Measurements from ENCODE around the gene SPOCK2.

SPOCK2 gene

GRCh38 chr10:72067463-72068125 lies 20.8 kb downstream of the SPOCK2 start:
- TF ChIP-seq TAF1 (IDR thresholded peaks at IDR 0.05; ENCODE audit: low read depth, low read length) (no peak), SPI1 (IDR thresholded peaks at IDR 0.05; ENCODE audit: low read depth, low read length) (peak; percentile 20; the same call in 1 of the 2 replicates), POLR2AphosphoS5 (IDR thresholded peaks at IDR 0.05; ENCODE audit: low read depth, low read length) (no peak)

GRCh38 chr10:72066318-72067284 lies 21.8 kb downstream of the SPOCK2 start:
- FAIRE-seq (no peak), DNase-seq (ENCODE audit: insufficient read length, low spot score) (no peak)
- TF ChIP-seq POLR2A (IDR thresholded peaks at IDR 0.05; ENCODE audit: low read depth, low read length) (no peak), PAX5 (IDR thresholded peaks at IDR 0.05; ENCODE audit: insufficient read depth, low read length, severe bottlenecking) (no peak), SPI1 (IDR thresholded peaks at IDR 0.05; ENCODE audit: low read depth, low read length) (no peak)

More at GRCh38 chr10:72067463-72068125, 20.8 kb downstream of the SPOCK2 start:
- DNase-seq (ENCODE audit: insufficient read length, low spot score): no peak
- no peak for FAIRE-seq

- no peak for TF ChIP-seq POLR2A (IDR thresholded peaks at IDR 0.05; ENCODE audit: low read depth, low read length)
- no peak for TF ChIP-seq SPI1 (IDR thresholded peaks at IDR 0.05; ENCODE audit: low read depth, low read length)
- TF ChIP-seq POLR2AphosphoS5 (IDR thresholded peaks at IDR 0.05; ENCODE audit: low read depth, low read length): no peak
- no peak for TF ChIP-seq TAF1 (IDR thresholded peaks at IDR 0.05; ENCODE audit: low read depth, low read length)
- no peak for TF ChIP-seq PAX5 (IDR thresholded peaks at IDR 0.05; ENCODE audit: insufficient read depth, low read length, severe bottlenecking)
- TF ChIP-seq POU2F2 (IDR thresholded peaks at IDR 0.05; ENCODE audit: low read depth, low read length): no peak
- no peak for DNase-seq (ENCODE audit: insufficient read length, low spot score)
- FAIRE-seq: no peak
Measured at GRCh38 chr10:72065439-72066025, 22.8 kb downstream of the SPOCK2 start.

GRCh38 chr10:72063703-72064391 lies 24.5 kb downstream of the SPOCK2 start:
- FAIRE-seq: no peak
- DNase-seq (ENCODE audit: insufficient read length, low spot score): no peak
- TF ChIP-seq PAX5 (IDR thresholded peaks at IDR 0.05; ENCODE audit: insufficient read depth, low read length, severe bottlenecking) (no peak), POLR2AphosphoS5 (IDR thresholded peaks at IDR 0.05; ENCODE audit: low read depth, low read length) (no peak), POLR2A (IDR thresholded peaks at IDR 0.05; ENCODE audit: low read depth, low read length) (no peak), SPI1 (IDR thresholded peaks at IDR 0.05; ENCODE audit: low read depth, low read length) (no peak)

GRCh38 chr10:72062832-72063702 lies 25.3 kb downstream of the SPOCK2 start:
- no peak for DNase-seq (ENCODE audit: insufficient read length, low spot score)
- TF ChIP-seq TAF1 (IDR thresholded peaks at IDR 0.05; ENCODE audit: low read depth, low read length) (no peak), POLR2AphosphoS5 (IDR thresholded peaks at IDR 0.05; ENCODE audit: low read depth, low read length) (no peak), SPI1 (IDR thresholded peaks at IDR 0.05; ENCODE audit: low read depth, low read length) (no peak), POU2F2 (IDR thresholded peaks at IDR 0.05; ENCODE audit: low read depth, low read length) (no peak), PAX5 (IDR thresholded peaks at IDR 0.05; ENCODE audit: insufficient read depth, low read length, severe bottlenecking) (no peak), POLR2A (IDR thresholded peaks at IDR 0.05; ENCODE audit: low read depth, low read length) (no peak)
- no peak for FAIRE-seq

- DNase-seq (ENCODE audit: insufficient read length, low spot score) (no peak), FAIRE-seq (no peak)
- no peak for TF ChIP-seq POLR2A (IDR thresholded peaks at IDR 0.05; ENCODE audit: low read depth, low read length)
- no peak for TF ChIP-seq POU2F2 (IDR thresholded peaks at IDR 0.05; ENCODE audit: low read depth, low read length)
- no peak for TF ChIP-seq POLR2AphosphoS5 (IDR thresholded peaks at IDR 0.05; ENCODE audit: low read depth, low read length)
- TF ChIP-seq TAF1 (IDR thresholded peaks at IDR 0.05; ENCODE audit: low read depth, low read length): no peak
- no peak for TF ChIP-seq SPI1 (IDR thresholded peaks at IDR 0.05; ENCODE audit: low read depth, low read length)
- TF ChIP-seq PAX5 (IDR thresholded peaks at IDR 0.05; ENCODE audit: insufficient read depth, low read length, severe bottlenecking): no peak
Measured at GRCh38 chr10:72062382-72062781, 26.0 kb downstream of the SPOCK2 start.

DNA sequence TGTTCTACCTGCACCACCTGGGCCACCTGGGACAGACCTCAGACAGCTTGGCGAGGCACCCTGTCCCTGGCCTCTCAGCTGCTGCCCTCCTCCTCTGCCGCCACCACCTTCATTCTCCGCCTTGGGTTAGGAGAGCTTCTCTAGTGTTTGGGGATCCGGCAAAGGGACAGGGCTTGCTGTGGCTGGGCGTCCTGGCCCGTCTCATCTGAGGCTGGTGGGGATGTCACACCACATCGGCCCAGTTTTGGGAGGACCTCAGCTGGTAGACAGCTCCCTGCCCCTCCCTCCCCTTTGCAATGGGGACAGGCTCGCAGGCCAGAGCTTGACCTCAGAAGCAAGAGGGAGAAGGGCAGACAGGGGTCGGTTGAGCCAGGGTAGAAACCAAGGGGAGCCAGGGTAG lies 26.4 kb downstream of the SPOCK2 start:
- no peak for DNase-seq (ENCODE audit: insufficient read length, low spot score)
- no peak for FAIRE-seq
- TF ChIP-seq POLR2A (IDR thresholded peaks at IDR 0.05; ENCODE audit: low read depth, low read length): no peak
- no peak for TF ChIP-seq SPI1 (IDR thresholded peaks at IDR 0.05; ENCODE audit: low read depth, low read length)
- TF ChIP-seq POLR2AphosphoS5 (IDR thresholded peaks at IDR 0.05; ENCODE audit: low read depth, low read length): no peak
- TF ChIP-seq TAF1 (IDR thresholded peaks at IDR 0.05; ENCODE audit: low read depth, low read length): no peak
- TF ChIP-seq POU2F2 (IDR thresholded peaks at IDR 0.05; ENCODE audit: low read depth, low read length): no peak
- no peak for TF ChIP-seq PAX5 (IDR thresholded peaks at IDR 0.05; ENCODE audit: insufficient read depth, low read length, severe bottlenecking)

DNA sequence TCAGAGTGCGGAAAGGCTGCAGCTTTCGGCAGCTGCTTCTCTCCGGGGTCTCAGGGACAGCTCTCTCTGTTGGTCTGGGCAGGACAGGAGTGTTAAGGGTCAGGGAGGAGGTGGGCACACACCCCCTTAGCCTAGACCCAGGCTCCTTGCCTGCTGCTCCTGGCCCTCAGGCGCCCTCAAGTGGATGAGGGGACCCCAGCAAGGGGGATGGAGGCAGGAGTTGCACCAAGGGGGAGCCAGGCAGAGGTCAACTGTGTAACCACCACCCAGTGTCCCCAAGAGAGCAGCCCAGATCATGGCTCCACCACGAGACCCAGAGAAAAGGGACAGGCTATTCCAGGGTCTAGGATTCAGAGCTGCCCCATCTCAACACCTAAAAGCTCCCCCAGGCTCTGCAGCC lies 26.9 kb downstream of the SPOCK2 start:
- DNase-seq (ENCODE audit: insufficient read length, low spot score): no peak

More for the DNA sequence above, 26.9 kb downstream of the SPOCK2 start:
- no peak for FAIRE-seq
- TF ChIP-seq POLR2A (IDR thresholded peaks at IDR 0.05; ENCODE audit: low read depth, low read length) (no peak), PAX5 (IDR thresholded peaks at IDR 0.05; ENCODE audit: insufficient read depth, low read length, severe bottlenecking) (no peak), SPI1 (IDR thresholded peaks at IDR 0.05; ENCODE audit: low read depth, low read length) (no peak), POU2F2 (IDR thresholded peaks at IDR 0.05; ENCODE audit: low read depth, low read length) (no peak), TAF1 (IDR thresholded peaks at IDR 0.05; ENCODE audit: low read depth, low read length) (no peak), POLR2AphosphoS5 (IDR thresholded peaks at IDR 0.05; ENCODE audit: low read depth, low read length) (no peak)

Measured in GM12891 (cell line).